HG02678 (cell line): ENCODE results near the gene KRTAP10-12.
"Not testable (repeated sequence)": the region's sequence is repeated elsewhere in the genome, so short reads cannot be mapped to it uniquely, and the experiment has no call there.

ENCODE experiments used
- ATAC-seq: cut with Tn5 transposase; IDR thresholded peaks from one replicate; pipeline ENCODE4 v1.9.1; 2021; ENCODE audit warnings: mild to moderate bottlenecking, moderate library complexity; ENCODE audit not compliant: unreplicated experiment

Gene KRTAP10-12

DNA sequence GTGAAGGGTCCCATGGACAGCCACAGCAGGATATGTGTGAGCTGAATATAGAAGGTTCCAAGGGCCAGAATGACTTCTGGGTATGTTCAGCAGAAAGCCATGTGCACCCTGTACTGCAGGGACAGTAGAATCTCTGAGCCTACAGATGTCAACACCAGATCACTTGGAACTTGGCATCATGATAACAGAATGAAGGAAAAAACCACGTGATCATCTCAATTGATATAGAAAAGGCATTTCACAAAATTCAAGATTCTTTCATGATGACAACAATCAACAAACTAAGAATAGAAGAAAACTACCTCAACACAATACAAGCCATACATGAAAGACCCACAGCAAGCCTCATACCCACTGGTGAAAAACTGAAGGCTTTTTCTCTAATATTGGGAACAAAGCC is 29.4 kb upstream of the KRTAP10-12 start:
- ATAC-seq: no peak

DNA sequence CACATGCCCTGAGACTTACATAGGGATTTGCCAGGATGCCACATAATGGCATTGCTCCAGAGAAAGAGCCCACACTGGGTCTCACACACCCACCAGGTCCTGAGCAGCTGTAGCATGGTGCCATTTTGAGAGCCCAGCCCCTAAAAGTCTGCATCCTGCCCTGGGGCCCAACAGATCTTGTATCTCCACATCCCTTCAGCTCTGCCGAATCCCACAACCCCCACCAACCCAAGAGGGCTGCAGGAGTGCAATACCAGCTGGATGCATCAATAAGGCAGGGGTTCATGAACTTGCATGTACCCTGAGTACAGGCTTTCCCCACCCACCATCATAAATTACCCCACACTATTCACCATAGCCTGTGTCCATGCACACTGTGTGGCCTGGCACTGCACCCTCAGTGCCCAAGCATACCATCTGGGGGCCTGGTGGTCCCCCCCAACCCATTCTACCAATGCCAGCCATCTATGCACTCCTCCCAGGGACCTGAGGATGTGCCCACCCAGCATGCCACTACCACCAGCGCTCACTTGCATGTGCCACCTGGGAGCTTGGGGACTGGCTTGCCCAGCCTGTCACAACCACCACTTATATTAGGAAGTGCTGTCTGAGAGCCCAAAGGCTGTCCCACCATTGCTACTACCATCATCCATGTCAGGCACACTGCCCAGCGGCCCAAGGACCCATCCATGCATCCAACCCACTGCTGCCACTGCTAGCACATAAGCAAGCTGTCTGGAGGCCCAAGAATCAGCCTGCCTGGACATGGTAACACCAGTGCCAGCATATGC is 26.1 kb upstream of the KRTAP10-12 start:
- no peak for ATAC-seq

GRCh38 chr21:44671911-44672310 is 25.1 kb upstream of the KRTAP10-12 start:
- no peak for ATAC-seq

- ATAC-seq: no peak
These were observed 19.1 kb upstream of the KRTAP10-12 start for GRCh38 chr21:44677881-44678280.

DNA sequence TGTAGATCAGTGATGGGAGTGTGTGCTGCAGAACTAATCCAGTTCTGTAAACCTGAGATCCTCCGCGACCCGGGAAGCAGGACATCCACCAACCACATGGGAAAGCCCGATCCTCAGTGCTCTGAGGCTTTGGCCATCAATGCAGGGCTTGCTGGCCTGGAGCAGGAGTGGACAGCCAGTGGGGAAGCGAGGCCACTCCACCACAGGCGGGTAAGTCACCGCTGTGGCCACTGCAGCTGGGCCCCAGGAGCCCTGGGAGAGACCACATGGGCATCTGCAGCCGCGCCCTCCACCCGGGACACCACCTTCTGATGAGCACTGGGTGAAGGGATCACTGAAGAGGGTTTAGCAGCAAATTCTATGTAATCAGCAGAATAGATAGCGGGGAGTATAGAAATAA is 15.8 kb upstream of the KRTAP10-12 start:
- ATAC-seq: no peak

- no peak for ATAC-seq
These were observed 15.0 kb upstream of the KRTAP10-12 start, which contains the start of gene KRTAP12-1 for GRCh38 chr21:44681861-44682579. KRTAP12-1 (minus strand) TSS chr21:44682163; CDS start chr21:44682123, 40 bp downstream.

DNA sequence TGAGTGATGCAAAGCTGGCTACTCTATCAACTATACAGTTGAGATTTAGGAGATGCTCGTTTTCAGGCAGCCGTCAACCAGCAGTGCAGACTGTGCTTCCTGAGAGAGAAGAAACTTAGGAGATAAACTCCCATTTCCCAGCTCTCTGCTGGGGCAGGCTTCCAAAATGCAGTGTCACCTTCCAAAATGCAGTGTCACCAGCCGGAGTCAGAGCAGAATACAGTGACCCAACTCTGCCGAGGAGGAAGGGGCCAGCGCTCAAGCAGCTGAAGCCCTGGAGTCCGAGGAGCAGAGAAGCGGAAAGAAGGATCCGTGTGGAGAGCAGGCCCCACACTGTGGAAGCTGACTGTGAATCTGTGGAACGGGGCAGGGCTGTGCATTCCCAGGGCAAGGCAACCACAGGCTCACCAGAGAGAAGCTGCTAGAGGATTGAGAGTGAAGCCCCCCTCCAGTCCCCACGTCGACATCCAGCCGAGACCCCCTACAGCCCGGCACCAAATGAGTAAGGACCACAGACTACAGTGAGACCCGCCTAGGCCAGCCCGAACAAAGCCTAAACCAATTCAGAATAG is 14.3 kb upstream of the KRTAP10-12 start:
- no peak for ATAC-seq

GRCh38 chr21:44684077-44684476 is 12.9 kb upstream of the KRTAP10-12 start:
- no peak for ATAC-seq

DNA sequence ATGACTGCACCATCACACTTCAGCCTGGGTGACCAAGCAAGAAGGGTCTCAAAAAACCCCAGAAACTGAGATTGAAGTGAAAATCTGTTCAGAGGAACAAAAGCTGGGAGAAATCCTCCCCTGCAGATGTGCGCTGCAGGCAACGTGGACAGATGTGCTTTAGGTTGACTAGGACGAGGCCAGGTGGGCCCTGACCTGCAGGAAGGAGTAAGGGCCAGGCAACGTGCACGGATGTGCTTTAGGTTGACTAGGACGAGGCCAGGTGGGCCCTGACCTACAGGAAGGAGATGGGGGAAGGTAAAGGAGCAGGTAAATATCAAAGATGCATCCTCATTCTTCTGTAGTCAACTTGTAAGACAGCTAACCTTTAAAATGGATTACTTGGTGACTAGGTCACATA is 12.5 kb upstream of the KRTAP10-12 start:
- no peak for ATAC-seq

- not testable (repeated sequence) for ATAC-seq
These were observed 11.9 kb upstream of the KRTAP10-12 start for GRCh38 chr21:44685050-44685449.

DNA sequence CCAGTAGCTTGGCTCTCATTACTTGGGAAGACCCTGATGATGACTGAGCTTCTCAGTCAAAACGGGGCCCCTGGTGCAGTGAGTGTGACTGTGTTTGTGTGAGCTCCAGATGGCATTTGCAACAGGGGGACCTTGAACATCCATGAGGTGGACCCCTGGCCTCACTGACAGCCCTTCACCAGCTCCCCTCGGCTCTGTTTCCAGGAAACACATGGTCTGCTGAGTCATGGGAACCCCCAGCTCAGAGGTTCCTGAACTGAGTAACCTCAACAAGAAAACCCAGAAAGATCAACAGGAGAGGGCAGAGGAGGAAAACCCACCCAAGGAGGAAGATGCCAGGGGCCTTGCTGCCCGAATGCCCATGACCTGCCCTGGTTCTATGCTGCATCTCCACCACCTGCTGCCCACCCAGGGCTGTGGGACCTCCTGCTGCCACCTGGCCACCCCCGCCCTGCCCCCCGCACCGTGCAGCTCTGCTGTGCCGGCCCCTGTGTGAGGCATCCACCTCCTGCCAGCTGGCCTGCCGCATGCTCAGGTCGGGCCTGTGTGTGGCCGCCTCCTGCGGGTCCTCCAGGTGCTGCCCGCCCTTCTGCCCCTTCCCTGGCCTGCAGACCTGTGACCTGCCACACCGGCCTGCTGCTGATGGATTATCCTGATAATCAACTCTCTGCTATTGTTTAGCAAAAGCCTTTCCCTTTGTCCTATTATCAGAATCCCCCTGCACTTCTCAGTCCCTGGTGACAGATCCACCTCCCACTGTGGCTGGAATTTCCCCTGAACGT is 10.8 kb upstream of the KRTAP10-12 start:
- ATAC-seq: no peak

DNA sequence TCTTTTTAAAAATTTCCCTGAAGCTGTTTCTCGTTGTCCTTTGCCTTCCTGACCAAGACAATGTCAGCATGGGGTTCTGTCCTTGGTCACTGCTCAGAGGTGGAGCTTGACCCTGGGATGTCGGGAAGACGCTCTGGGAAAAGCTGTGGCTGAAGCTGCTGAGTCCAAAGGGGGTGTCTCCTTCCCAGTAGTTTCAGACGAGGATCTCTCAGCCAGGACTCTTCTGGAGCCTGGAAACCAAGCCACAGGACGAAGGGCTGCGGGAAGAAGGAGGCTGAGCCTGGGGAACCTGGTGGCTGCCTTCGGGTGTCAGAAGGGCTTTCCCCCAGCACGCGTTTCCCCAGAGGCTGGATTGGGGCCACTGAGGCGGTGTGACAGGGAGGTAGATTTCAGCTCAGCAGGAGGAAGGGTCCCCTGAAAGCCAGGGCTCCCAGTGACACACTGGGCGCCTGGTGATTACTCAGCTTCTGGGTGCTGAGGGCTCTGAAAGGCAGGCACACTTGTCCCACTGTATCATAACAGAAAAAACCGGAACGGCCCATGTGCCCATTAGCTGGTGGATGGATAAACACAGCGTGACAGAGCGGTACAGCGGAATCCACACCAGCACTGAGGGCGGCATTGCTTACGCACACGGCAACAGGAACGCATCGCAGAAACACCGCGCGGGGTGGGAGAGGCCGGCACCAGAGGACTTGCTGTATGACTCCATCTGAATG is 10.0 kb upstream of the KRTAP10-12 start:
- no peak for ATAC-seq

DNA sequence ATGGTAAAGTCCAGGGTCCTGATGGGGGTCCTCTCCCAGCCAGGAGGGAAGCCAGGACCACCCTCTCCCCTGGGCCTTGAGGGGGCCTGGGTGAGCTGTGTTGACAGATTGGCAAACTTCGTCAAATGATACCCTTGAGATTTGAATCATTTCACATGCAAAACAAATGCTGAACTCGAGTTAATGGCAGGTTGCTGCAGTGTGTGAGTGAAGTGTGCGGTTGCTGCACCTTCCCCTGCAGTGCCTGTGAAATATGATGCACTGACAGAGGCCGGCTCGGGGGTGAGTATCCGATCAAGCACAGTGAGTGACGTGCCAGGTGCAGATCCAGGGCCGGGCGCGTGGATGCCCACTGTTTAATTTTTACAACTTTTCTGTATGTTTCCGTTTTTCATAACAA is 9.3 kb upstream of the KRTAP10-12 start:
- no peak for ATAC-seq

GRCh38 chr21:44689740-44690139 is 7.2 kb upstream of the KRTAP10-12 start:
- ATAC-seq: not testable (repeated sequence)

- ATAC-seq: no peak
These were observed 5.3 kb upstream of the KRTAP10-12 start for GRCh38 chr21:44691686-44692085.

GRCh38 chr21:44692798-44693512 is 4.0 kb upstream of the KRTAP10-12 start:
- no peak for ATAC-seq

DNA sequence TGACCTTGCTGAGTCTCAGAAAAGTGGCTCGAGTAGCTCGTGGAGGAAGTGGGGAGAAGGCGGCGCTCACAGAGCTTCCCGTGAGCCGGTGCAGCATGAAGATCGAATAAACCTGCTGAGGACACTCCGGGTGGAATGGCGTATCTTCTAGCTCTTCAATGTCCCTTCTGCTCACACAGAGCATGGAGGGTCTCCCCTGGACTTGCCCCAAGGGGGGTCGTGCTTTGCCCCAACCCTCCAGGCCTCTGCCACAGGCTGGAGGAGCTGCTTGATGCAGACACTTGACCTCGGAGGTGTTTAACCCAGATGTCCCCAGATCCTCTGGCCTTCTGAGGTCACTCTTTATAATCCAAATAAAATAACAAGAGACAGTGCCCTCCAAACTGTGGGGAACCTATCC is 2.2 kb upstream of the KRTAP10-12 start:
- no peak for ATAC-seq

DNA sequence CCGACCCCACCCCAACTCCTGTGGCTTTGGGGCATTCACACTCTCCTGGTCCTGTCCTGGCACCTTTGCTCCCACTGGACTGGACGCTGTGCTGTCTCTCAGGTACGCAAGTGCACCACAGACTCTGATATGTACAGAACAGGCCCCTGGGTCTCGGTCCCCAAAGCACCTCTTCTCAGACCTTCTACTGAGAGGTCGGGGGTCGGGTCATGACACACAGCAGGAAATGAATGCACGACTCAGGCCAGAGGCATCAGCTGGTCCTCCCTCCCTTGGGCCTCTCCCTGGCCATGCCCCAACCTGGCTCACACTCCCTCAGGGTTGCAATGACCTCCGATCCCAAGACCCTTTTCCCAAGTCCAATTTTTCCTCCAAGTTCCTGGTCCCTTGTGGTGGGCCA is 1.8 kb upstream of the KRTAP10-12 start:
- ATAC-seq: no peak

- ATAC-seq: no peak
These were observed 1.3 kb upstream of the KRTAP10-12 start for GRCh38 chr21:44695641-44696040.

- ATAC-seq: no peak
These were observed 400 bp upstream of the KRTAP10-12 start for GRCh38 chr21:44696572-44696971.
